SK-N-MC (cell line): ENCODE results near the gene MMP14.

Source experiments
- DNase-seq: peaks from one replicate; pipeline ENCODE4 v3.0.0-alpha.2; 2011; ENCODE audit warnings: low read depth, low spot score
- H3K27ac ChIP-seq: fragments of 200-600 bp; sonication (generic); 2 replicates; pipeline ENCODE4 v1.5.1; 2016; ENCODE audit warnings: mixed run types
- H3K36me3 ChIP-seq: fragments of 200-600 bp; sonication (generic); 2 replicates; pipeline ENCODE4 v1.6.1; 2017; ENCODE audit warnings: antibody characterized with exemption, low read length, mixed read lengths; ENCODE audit not compliant: insufficient read depth
- H3K4me3 ChIP-seq: fragments of 200-600 bp; sonication (generic); 2 replicates; pipeline ENCODE4 v1.5.1; 2016
- H3K9ac ChIP-seq: fragments of 200-600 bp; sonication (generic); 2 replicates; pipeline ENCODE4 v1.8.0; 2017; ENCODE audit warnings: mixed run types, mixed read lengths; ENCODE audit not compliant: insufficient read length
- H3K9me3 ChIP-seq: fragments of 200-600 bp; sonication (generic); 2 replicates; pipeline ENCODE4 v1.6.1; 2017; ENCODE audit warnings: low read depth, mild to moderate bottlenecking, antibody characterized with exemption, low read length, moderate library complexity, mixed read lengths
- EZH2 ChIP-seq: fragments of 200-600 bp; sonication (generic); IDR thresholded peaks from one replicate; pipeline ENCODE4 v1.6.1; 2017; ENCODE audit warnings: antibody characterized with exemption
- FOXP2 ChIP-seq: optimal IDR thresholded peaks from 2 replicates; pipeline ENCODE3; 2011; ENCODE audit warnings: mild to moderate bottlenecking, moderate library complexity; ENCODE audit not compliant: insufficient read depth; ENCODE audit errors: extremely low read length, control extremely low read depth
- POLR2AphosphoS5 ChIP-seq: IDR thresholded peaks from 2 replicates; pipeline ENCODE4 v1.6.1; 2012; ENCODE audit warnings: mild to moderate bottlenecking, low read depth, low read length, borderline replicate concordance

Gene MMP14

GRCh38 chr14:22843123-22843925, 6.9 kb downstream of the MMP14 start:
- Histone ChIP-seq H3K36me3 (peaks cover 61% of the 10 kb centered on the region), H3K27ac (no peak overlapping the region), H3K4me3 (no peak overlapping the region), H3K9me3 (no peaks in the 10 kb centered on the region), H3K9ac (no peak overlapping the region)
- TF ChIP-seq EZH2 (no peak), FOXP2 (no peak), POLR2AphosphoS5 (no peak)
- DNase-seq: no peak

- no peak for TF ChIP-seq POLR2AphosphoS5
- no peak for TF ChIP-seq EZH2
- no peak for TF ChIP-seq FOXP2
- H3K9me3 ChIP-seq: no peaks in the 10 kb centered on the region
- no peak overlapping the region for H3K27ac ChIP-seq
- H3K9ac ChIP-seq: no peak overlapping the region
- no peak overlapping the region for H3K4me3 ChIP-seq
- H3K36me3 ChIP-seq: peaks cover 55% of the 10 kb centered on the region
- DNase-seq: no peak
These were observed 8.1 kb downstream of the MMP14 start for GRCh38 chr14:22844221-22845102.

DNA sequence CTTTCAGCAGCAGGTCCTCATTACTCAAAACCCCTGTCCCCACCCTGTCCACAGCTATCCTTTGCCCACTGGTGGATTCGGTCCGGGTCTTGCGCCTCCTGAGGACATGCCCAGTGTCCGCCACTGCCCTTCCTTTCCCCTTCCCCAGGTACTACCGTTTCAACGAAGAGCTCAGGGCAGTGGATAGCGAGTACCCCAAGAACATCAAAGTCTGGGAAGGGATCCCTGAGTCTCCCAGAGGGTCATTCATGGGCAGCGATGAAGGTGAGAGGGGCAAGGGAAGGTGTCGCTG, 8.7 kb downstream of the MMP14 start:
- Histone ChIP-seq H3K9me3 (no peaks in the 10 kb centered on the region), H3K27ac (no peak overlapping the region), H3K9ac (no peak overlapping the region), H3K4me3 (no peak overlapping the region), H3K36me3 (peaks cover 52% of the 10 kb centered on the region)
- no peak for DNase-seq
- TF ChIP-seq POLR2AphosphoS5 (no peak), FOXP2 (no peak), EZH2 (no peak)

GRCh38 chr14:22845821-22846625, 9.6 kb downstream of the MMP14 start:
- no peak for TF ChIP-seq FOXP2
- no peak for TF ChIP-seq EZH2
- TF ChIP-seq POLR2AphosphoS5: no peak
- Histone ChIP-seq H3K9ac (no peak overlapping the region), H3K4me3 (no peak overlapping the region), H3K9me3 (no peaks in the 10 kb centered on the region), H3K27ac (peak overlapping the region; percentile 77; the same call in 1 of the 2 replicates), H3K36me3 (peaks cover 48% of the 10 kb centered on the region)
- no peak for DNase-seq

DNA sequence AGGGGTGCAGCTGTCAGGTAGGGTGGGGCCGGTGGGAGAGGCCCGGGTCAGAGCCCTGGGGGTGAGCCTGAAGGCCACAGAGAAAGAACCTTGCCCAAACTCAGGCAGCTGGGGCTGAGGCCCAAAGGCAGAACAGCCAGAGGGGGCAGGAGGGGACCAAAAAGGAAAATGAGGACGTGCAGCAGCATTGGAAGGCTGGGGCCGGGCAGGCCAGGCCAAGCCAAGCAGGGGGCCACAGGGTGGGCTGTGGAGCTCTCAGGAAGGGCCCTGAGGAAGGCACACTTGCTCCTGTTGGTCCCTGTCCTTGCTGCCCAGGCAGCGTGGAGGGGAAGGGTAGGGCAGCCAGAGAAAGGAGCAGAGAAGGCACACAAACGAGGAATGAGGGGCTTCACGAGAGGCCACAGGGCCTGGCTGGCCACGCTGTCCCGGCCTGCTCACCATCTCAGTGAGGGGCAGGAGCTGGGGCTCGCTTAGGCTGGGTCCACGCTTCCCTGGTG, 10.5 kb downstream of the MMP14 start:
- no peak overlapping the region for H3K9ac ChIP-seq

DNA sequence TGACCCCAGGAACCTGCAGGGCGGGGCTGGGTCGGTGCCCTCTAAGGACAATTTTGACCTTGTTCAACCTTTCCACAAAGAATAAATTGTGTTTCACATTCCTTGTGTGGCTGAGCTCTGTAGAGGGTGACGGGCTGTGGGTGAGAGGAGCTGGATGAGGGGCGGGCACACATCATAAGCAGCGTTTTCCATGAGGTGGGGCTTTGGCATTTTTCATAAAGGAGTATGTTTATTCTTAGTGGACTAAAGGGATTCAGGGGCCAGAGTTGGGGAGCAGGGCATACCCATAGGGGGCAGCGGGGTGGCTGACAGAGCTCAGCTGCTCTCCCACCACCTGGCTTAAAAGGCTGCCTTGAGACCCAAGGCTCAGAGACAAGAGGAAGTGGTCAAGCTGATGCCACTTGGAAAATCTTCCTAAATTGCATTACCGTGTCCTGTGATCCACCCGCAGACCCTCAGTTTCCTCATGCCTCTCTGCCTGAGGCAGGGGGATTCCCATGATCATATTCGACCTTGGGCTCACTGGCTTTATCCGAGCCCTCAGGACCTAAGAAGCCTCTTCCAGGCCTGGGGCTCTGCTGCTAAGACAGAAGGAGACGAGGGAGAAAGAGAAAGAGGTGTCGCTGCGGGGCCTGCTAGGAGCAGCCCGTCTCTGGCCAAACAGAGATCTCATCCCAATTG, 11.4 kb downstream of the MMP14 start:
- TF ChIP-seq POLR2AphosphoS5: no peak
- no peak for TF ChIP-seq EZH2
- TF ChIP-seq FOXP2: no peak
- Histone ChIP-seq H3K27ac (peak overlapping the region; percentile 97), H3K4me3 (peak overlapping the region; percentile 68), H3K9ac (peak overlapping the region; percentile 73), H3K9me3 (no peaks in the 10 kb centered on the region), H3K36me3 (peaks cover 31% of the 10 kb centered on the region)
- DNase-seq: no peak

More for the DNA sequence above, 10.5 kb downstream of the MMP14 start:
- H3K9me3 ChIP-seq: no peaks in the 10 kb centered on the region
- peaks cover 40% of the 10 kb centered on the region for H3K36me3 ChIP-seq
- TF ChIP-seq EZH2 (no peak), FOXP2 (no peak), POLR2AphosphoS5 (no peak)
- peak overlapping the region; percentile 77 for H3K27ac ChIP-seq
- no peak for DNase-seq
- no peak overlapping the region for H3K4me3 ChIP-seq

GRCh38 chr14:22848351-22849164, 12.2 kb downstream of the MMP14 start:
- TF ChIP-seq FOXP2: no peak
- TF ChIP-seq EZH2: no peak
- no peak; the same call in none of the 2 replicates for TF ChIP-seq POLR2AphosphoS5
- Histone ChIP-seq H3K36me3 (peaks cover 23% of the 10 kb centered on the region; the same call in 1 of the 2 replicates), H3K9ac (peak overlapping the region; percentile 73), H3K4me3 (peak overlapping the region; percentile 68), H3K27ac (peak overlapping the region; percentile 97), H3K9me3 (no peaks in the 10 kb centered on the region)
- peak; percentile 92 for DNase-seq
